ENCODE results near the gene S100A7A. TPM values are rescaled to one million over a fixed set of nuclear protein-coding genes. Genes with fewer than 3 reads are reported as not detected.
"Not testable (repeated sequence)": the region's sequence is repeated elsewhere in the genome, so short reads cannot be mapped to it uniquely, and the experiment has no call there.

The S100A7A gene
- total and polyA plus RNA-seq, 4 donors = not detected

GRCh38 chr1:153405825-153406599 lies 10.3 kb upstream of the S100A7A start:
- whole genome bisulfite sequencing = 65% methylated on average over 6 of the region's 6 CpGs
- peak; percentile 17 for DNase-seq (ENCODE audit: low spot score)
- not testable (repeated sequence) for H3K4me3 ChIP-seq (ENCODE audit: low read depth in 1 of 3, low read length in 3 of 3)

DNA sequence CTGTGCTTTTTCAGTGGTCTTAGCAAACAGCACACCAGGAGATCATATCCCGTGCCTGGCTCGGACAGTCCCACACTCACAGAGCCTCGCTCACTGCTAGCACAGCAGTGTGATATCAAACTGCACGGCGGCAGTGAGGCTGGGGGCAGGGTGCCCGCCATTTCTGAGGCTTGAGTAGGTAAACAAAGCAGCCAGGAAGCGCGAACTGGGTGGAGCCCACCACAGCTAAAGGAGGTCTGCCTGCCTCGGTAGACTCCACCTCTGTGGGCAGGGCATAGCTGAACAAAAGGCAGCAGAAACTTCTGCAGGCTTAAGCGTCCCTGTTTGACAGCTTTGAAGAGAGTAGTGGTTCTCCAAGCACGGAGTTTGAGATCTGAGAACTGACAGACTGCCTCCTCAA lies 9.0 kb upstream of the S100A7A start:
- not testable (repeated sequence) for DNase-seq (ENCODE audit: low spot score); H3K9ac ChIP-seq (ENCODE audit: low read depth in 1 of 2, low read length in 2 of 2); H3K4me1 ChIP-seq (ENCODE audit: control insufficient read depth in 4 of 4, insufficient read depth in 4 of 4, low read length in 3 of 4); H3K27ac ChIP-seq (ENCODE audit: low read depth in 1 of 2, low read length in 2 of 2); H3K9me3 ChIP-seq (ENCODE audit: control insufficient read depth in 4 of 4, low read length in 3 of 4); H3K4me3 ChIP-seq (ENCODE audit: low read depth in 1 of 3, low read length in 3 of 3); H3K36me3 ChIP-seq (ENCODE audit: control insufficient read depth in 4 of 4, insufficient read depth in 3 of 4, low read depth in 1 of 4, low read length in 3 of 4); H3K27me3 ChIP-seq (ENCODE audit: control insufficient read depth in 4 of 4, insufficient read depth in 4 of 4, low read length in 3 of 4)
- 65% methylated on average over 11 of the region's 11 CpGs for WGBS

More at GRCh38 chr1:153405825-153406599, 10.3 kb upstream of the S100A7A start:
- H3K27ac ChIP-seq (ENCODE audit: low read depth in 1 of 2, low read length in 2 of 2); H3K36me3 ChIP-seq (ENCODE audit: control insufficient read depth in 4 of 4, insufficient read depth in 3 of 4, low read depth in 1 of 4, low read length in 3 of 4); H3K27me3 ChIP-seq (ENCODE audit: control insufficient read depth in 4 of 4, insufficient read depth in 4 of 4, low read length in 3 of 4); H3K4me1 ChIP-seq (ENCODE audit: control insufficient read depth in 4 of 4, insufficient read depth in 4 of 4, low read length in 3 of 4); H3K9ac ChIP-seq (ENCODE audit: low read depth in 1 of 2, low read length in 2 of 2); H3K9me3 ChIP-seq (ENCODE audit: control insufficient read depth in 4 of 4, low read length in 3 of 4): not testable (repeated sequence)

GRCh38 chr1:153413961-153414360 lies 2.4 kb upstream of the S100A7A start:
- not testable (repeated sequence) for H3K4me3 ChIP-seq (ENCODE audit: low read depth in 1 of 3, low read length in 3 of 3); H3K9me3 ChIP-seq (ENCODE audit: control insufficient read depth in 4 of 4, low read length in 3 of 4); H3K4me1 ChIP-seq (ENCODE audit: control insufficient read depth in 4 of 4, insufficient read depth in 4 of 4, low read length in 3 of 4); H3K27ac ChIP-seq (ENCODE audit: low read depth in 1 of 2, low read length in 2 of 2); DNase-seq (ENCODE audit: low spot score); H3K36me3 ChIP-seq (ENCODE audit: control insufficient read depth in 4 of 4, insufficient read depth in 3 of 4, low read depth in 1 of 4, low read length in 3 of 4); H3K9ac ChIP-seq (ENCODE audit: low read depth in 1 of 2, low read length in 2 of 2); H3K27me3 ChIP-seq (ENCODE audit: control insufficient read depth in 4 of 4, insufficient read depth in 4 of 4, low read length in 3 of 4)

DNA sequence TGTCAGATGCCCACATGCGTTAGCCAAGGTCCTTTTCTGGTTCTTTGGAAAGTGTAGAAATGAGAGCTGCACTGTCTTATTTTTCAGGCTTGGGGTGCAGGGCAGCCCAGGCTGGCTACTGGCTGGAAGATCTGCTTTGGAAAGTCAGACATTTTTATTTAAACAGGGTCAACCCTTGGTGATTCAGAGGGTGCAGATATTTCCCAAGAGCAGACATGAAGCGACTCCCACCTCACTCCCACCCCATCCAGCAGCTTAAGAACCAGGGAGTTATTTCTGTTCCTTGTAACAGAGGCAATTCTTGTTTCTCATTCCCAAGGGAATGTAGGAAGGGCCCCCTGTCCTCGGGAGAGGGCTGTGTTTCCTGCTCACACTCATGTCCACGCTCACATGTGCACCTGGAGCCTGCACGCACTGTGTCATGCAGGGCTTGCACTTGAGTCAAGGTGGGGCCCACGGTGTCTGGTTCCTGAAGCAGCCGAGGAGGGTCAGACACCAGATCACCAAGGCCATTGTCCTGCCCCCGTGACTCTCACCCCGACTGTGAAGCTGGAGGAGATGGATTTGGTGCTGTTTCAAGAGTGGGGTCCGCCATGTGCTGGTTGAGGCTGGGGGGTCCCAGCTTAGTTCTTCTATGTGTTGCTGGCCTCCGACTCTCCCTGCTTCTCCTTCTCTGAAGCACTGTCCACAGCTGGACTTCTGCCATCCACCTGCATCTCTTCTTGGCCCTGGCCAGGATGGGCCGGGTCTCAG lies 992 bp downstream of the S100A7A start:
- H3K36me3 ChIP-seq (ENCODE audit: control insufficient read depth in 4 of 4, insufficient read depth in 3 of 4, low read depth in 1 of 4, low read length in 3 of 4) = no peaks in the 10 kb centered on the region
- WGBS = 69% methylated on average over 12 of the region's 12 CpGs

More for the DNA sequence above, 992 bp downstream of the S100A7A start:
- H3K4me1 ChIP-seq (ENCODE audit: control insufficient read depth in 4 of 4, insufficient read depth in 4 of 4, low read length in 3 of 4) = no peaks in the 10 kb centered on the region
- H3K27ac ChIP-seq (ENCODE audit: low read depth in 1 of 2, low read length in 2 of 2) = no peak overlapping the region
- TF ChIP-seq JUND (IDR thresholded peaks at IDR 0.05) (no peak), RXRA (IDR thresholded peaks at IDR 0.05) (no peak), CTCF (IDR thresholded peaks at IDR 0.05; ENCODE audit: low read depth, low read length, missing input control) (no peak), SP1 (IDR thresholded peaks at IDR 0.05) (no peak), ATF3 (IDR thresholded peaks at IDR 0.05) (no peak), GABPA (IDR thresholded peaks at IDR 0.05 in 1 of 2, conservative IDR thresholded peaks at IDR 0.05 in 1 of 2) (no peak), REST (IDR thresholded peaks at IDR 0.05) (no peak)
- TF ChIP-seq, protein P1, sequence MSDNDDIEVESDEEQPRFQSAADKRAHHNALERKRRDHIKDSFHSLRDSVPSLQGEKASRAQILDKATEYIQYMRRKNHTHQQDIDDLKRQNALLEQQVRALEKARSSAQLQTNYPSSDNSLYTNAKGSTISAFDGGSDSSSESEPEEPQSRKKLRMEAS (IDR thresholded peaks at IDR 0.05) = no peak
- no peak overlapping the region for H3K9ac ChIP-seq (ENCODE audit: low read depth in 1 of 2, low read length in 2 of 2)
- H3K27me3 ChIP-seq (ENCODE audit: control insufficient read depth in 4 of 4, insufficient read depth in 4 of 4, low read length in 3 of 4) = no peaks in the 10 kb centered on the region
- peaks cover 0 to 3% (median under 1%) of the 10 kb centered on the region in 4 donors for H3K9me3 ChIP-seq (ENCODE audit: control insufficient read depth in 4 of 4, low read length in 3 of 4)
- DNase-seq (ENCODE audit: low spot score) = no peak
- no peak overlapping the region for H3K4me3 ChIP-seq (ENCODE audit: low read depth in 1 of 3, low read length in 3 of 3)
